ENCODE data around the gene PLA2G2E.

Gene PLA2G2E

GRCh38 chr1:19889656-19890055 is 33.8 kb downstream of the PLA2G2E start:
- ATAC-seq = no peak
- TF ChIP-seq TCF4 (CRISPR knock-in tag; IDR thresholded peaks at IDR 0.05; ENCODE audit: borderline replicate concordance) (no peak), ZFP3 (CRISPR knock-in tag; IDR thresholded peaks at IDR 0.05) (no peak), SNAI2 (CRISPR knock-in tag; IDR thresholded peaks at IDR 0.05) (no peak), OSR1 (CRISPR knock-in tag; IDR thresholded peaks at IDR 0.05) (no peak), ARNTL (CRISPR knock-in tag; IDR thresholded peaks at IDR 0.05; ENCODE audit: borderline replicate concordance, low read depth) (no peak), ZNF565 (CRISPR knock-in tag; conservative IDR thresholded peaks at IDR 0.05; ENCODE audit: low read depth) (no peak), ZNF70 (CRISPR knock-in tag; IDR thresholded peaks at IDR 0.05) (no peak), CSRNP3 (CRISPR knock-in tag; IDR thresholded peaks at IDR 0.05) (no peak), PPARA (CRISPR knock-in tag; IDR thresholded peaks at IDR 0.05; ENCODE audit: borderline replicate concordance) (no peak), CSDC2 (CRISPR knock-in tag; IDR thresholded peaks at IDR 0.05) (no peak), POU6F1 (CRISPR knock-in tag; IDR thresholded peaks at IDR 0.05; ENCODE audit: borderline replicate concordance, low read depth) (no peak), RARB (CRISPR knock-in tag; IDR thresholded peaks at IDR 0.05) (no peak)

- no peak for ATAC-seq
- TF ChIP-seq CSRNP3 (CRISPR knock-in tag; IDR thresholded peaks at IDR 0.05) (no peak), ZNF70 (CRISPR knock-in tag; IDR thresholded peaks at IDR 0.05) (no peak), ISL1 (CRISPR knock-in tag; IDR thresholded peaks at IDR 0.05) (no peak), BACH2 (CRISPR knock-in tag; IDR thresholded peaks at IDR 0.05; ENCODE audit: borderline replicate concordance) (no peak), OSR1 (CRISPR knock-in tag; IDR thresholded peaks at IDR 0.05) (no peak), RARB (CRISPR knock-in tag; IDR thresholded peaks at IDR 0.05) (no peak), TOX (CRISPR knock-in tag; IDR thresholded peaks at IDR 0.05; ENCODE audit: borderline replicate concordance) (no peak), ZNF8 (CRISPR knock-in tag; IDR thresholded peaks at IDR 0.05) (no peak)
These were observed 35.3 kb downstream of the PLA2G2E start for GRCh38 chr1:19888112-19888511.

GRCh38 chr1:19885821-19886220 is 37.6 kb downstream of the PLA2G2E start:
- ATAC-seq = no peak

More at GRCh38 chr1:19885821-19886220, 37.6 kb downstream of the PLA2G2E start:
- TF ChIP-seq PPARA (CRISPR knock-in tag; IDR thresholded peaks at IDR 0.05; ENCODE audit: borderline replicate concordance) (no peak), TCF4 (CRISPR knock-in tag; IDR thresholded peaks at IDR 0.05; ENCODE audit: borderline replicate concordance) (no peak), POU6F1 (CRISPR knock-in tag; IDR thresholded peaks at IDR 0.05; ENCODE audit: borderline replicate concordance, low read depth) (no peak), ARNTL (CRISPR knock-in tag; IDR thresholded peaks at IDR 0.05; ENCODE audit: borderline replicate concordance, low read depth) (no peak), ZFP30 (CRISPR knock-in tag; IDR thresholded peaks at IDR 0.05) (no peak), CREB5 (CRISPR knock-in tag; IDR thresholded peaks at IDR 0.05; ENCODE audit: low read depth) (no peak), ESRRG (CRISPR knock-in tag; IDR thresholded peaks at IDR 0.05) (no peak), ISL1 (CRISPR knock-in tag; IDR thresholded peaks at IDR 0.05) (no peak), TOX (CRISPR knock-in tag; IDR thresholded peaks at IDR 0.05; ENCODE audit: borderline replicate concordance) (no peak), ZNF8 (CRISPR knock-in tag; IDR thresholded peaks at IDR 0.05) (no peak), SNAI2 (CRISPR knock-in tag; IDR thresholded peaks at IDR 0.05) (no peak), ZC3H10 (CRISPR knock-in tag; IDR thresholded peaks at IDR 0.05) (no peak), BACH2 (CRISPR knock-in tag; IDR thresholded peaks at IDR 0.05; ENCODE audit: borderline replicate concordance) (no peak), RARB (CRISPR knock-in tag; IDR thresholded peaks at IDR 0.05) (no peak), CSDC2 (CRISPR knock-in tag; IDR thresholded peaks at IDR 0.05) (no peak), TSHZ2 (CRISPR knock-in tag; IDR thresholded peaks at IDR 0.05) (no peak), GLIS3 (CRISPR knock-in tag; IDR thresholded peaks at IDR 0.05) (no peak), ZNF565 (CRISPR knock-in tag; conservative IDR thresholded peaks at IDR 0.05; ENCODE audit: low read depth) (no peak)
